ENCODE results near the gene SLF2. TPM values are rescaled to one million over a fixed set of nuclear protein-coding genes. Genes with fewer than 3 reads are reported as not detected.
"Not testable (repeated sequence)": the region's sequence is repeated elsewhere in the genome, so short reads cannot be mapped to it uniquely, and the experiment has no call there.

Gene SLF2
- polyA plus RNA-seq, 2 donors, result 5.1 to 9.4 TPM

- no peak overlapping the region for H3K4me3 ChIP-seq (ENCODE audit: low read depth in 1 of 2, low read length in 2 of 2)
- H3K4me1 ChIP-seq (ENCODE audit: control insufficient read depth in 2 of 2, insufficient read depth in 2 of 2, low read length in 1 of 2), result peaks cover 3 to 7% of the 10 kb centered on the region in 2 donors
- H3K27ac ChIP-seq (ENCODE audit: low read depth in 2 of 2, low read length in 1 of 2), result no peak overlapping the region
- 93 to 94% methylated on average over 6 of the region's 6 CpGs for WGBS, 2 donors
- H3K36me3 ChIP-seq (ENCODE audit: control insufficient read depth in 2 of 2, insufficient read depth in 2 of 2, low read length in 1 of 2), result peaks cover 0 to 2% of the 10 kb centered on the region in 2 donors
- no peaks in the 10 kb centered on the region for H3K9me3 ChIP-seq (ENCODE audit: control insufficient read depth in 2 of 2, insufficient read depth in 1 of 2, low read depth in 1 of 2, low read length in 1 of 2)
- H3K27me3 ChIP-seq (ENCODE audit: control insufficient read depth in 1 of 2, insufficient read depth in 2 of 2, low read length in 2 of 2), result no peaks in the 10 kb centered on the region
Measured at GRCh38 chr10:100972904-100973535, 60.3 kb downstream of the SLF2 start.

GRCh38 chr10:100975397-100975796 lies 62.6 kb downstream of the SLF2 start:
- H3K9me3 ChIP-seq (ENCODE audit: control insufficient read depth in 2 of 2, insufficient read depth in 1 of 2, low read depth in 1 of 2, low read length in 1 of 2); H3K27me3 ChIP-seq (ENCODE audit: control insufficient read depth in 1 of 2, insufficient read depth in 2 of 2, low read length in 2 of 2); H3K27ac ChIP-seq (ENCODE audit: low read depth in 2 of 2, low read length in 1 of 2); H3K4me1 ChIP-seq (ENCODE audit: control insufficient read depth in 2 of 2, insufficient read depth in 2 of 2, low read length in 1 of 2); H3K4me3 ChIP-seq (ENCODE audit: low read depth in 1 of 2, low read length in 2 of 2); H3K36me3 ChIP-seq (ENCODE audit: control insufficient read depth in 2 of 2, insufficient read depth in 2 of 2, low read length in 1 of 2): not testable (repeated sequence)
- WGBS, 2 donors, result 84% methylated on average over 8 of the region's 8 CpGs

GRCh38 chr10:100976906-100977305 lies 64.1 kb downstream of the SLF2 start:
- Histone ChIP-seq H3K4me3 (ENCODE audit: low read depth in 1 of 2, low read length in 2 of 2) (no peak overlapping the region), H3K4me1 (ENCODE audit: control insufficient read depth in 2 of 2, insufficient read depth in 2 of 2, low read length in 1 of 2) (peaks cover 2 to 3% of the 10 kb centered on the region in 2 donors), H3K27ac (ENCODE audit: low read depth in 2 of 2, low read length in 1 of 2) (no peak overlapping the region), H3K27me3 (ENCODE audit: control insufficient read depth in 1 of 2, insufficient read depth in 2 of 2, low read length in 2 of 2) (no peaks in the 10 kb centered on the region), H3K36me3 (ENCODE audit: control insufficient read depth in 2 of 2, insufficient read depth in 2 of 2, low read length in 1 of 2) (peaks cover 5 to 13% of the 10 kb centered on the region in 2 donors), H3K9me3 (ENCODE audit: control insufficient read depth in 2 of 2, insufficient read depth in 1 of 2, low read depth in 1 of 2, low read length in 1 of 2) (no peaks in the 10 kb centered on the region)
- 65 to 68% methylated on average over 3 of the region's 3 CpGs for WGBS, 2 donors

GRCh38 chr10:100977436-100977835 lies 64.7 kb downstream of the SLF2 start:
- H3K27me3 ChIP-seq (ENCODE audit: control insufficient read depth in 1 of 2, insufficient read depth in 2 of 2, low read length in 2 of 2), result no peaks in the 10 kb centered on the region
- no peak overlapping the region for H3K4me3 ChIP-seq (ENCODE audit: low read depth in 1 of 2, low read length in 2 of 2)
- no peaks in the 10 kb centered on the region for H3K9me3 ChIP-seq (ENCODE audit: control insufficient read depth in 2 of 2, insufficient read depth in 1 of 2, low read depth in 1 of 2, low read length in 1 of 2)
- peaks cover 5 to 13% of the 10 kb centered on the region in 2 donors for H3K36me3 ChIP-seq (ENCODE audit: control insufficient read depth in 2 of 2, insufficient read depth in 2 of 2, low read length in 1 of 2)
- peaks cover 2 to 3% of the 10 kb centered on the region in 2 donors for H3K4me1 ChIP-seq (ENCODE audit: control insufficient read depth in 2 of 2, insufficient read depth in 2 of 2, low read length in 1 of 2)
- no peak overlapping the region for H3K27ac ChIP-seq (ENCODE audit: low read depth in 2 of 2, low read length in 1 of 2)
- 81 to 85% methylated on average over 6 of the region's 6 CpGs for WGBS, 2 donors

GRCh38 chr10:100978121-100978900 lies 65.5 kb downstream of the SLF2 start:
- Histone ChIP-seq H3K27ac (ENCODE audit: low read depth in 2 of 2, low read length in 1 of 2) (no peak overlapping the region), H3K4me1 (ENCODE audit: control insufficient read depth in 2 of 2, insufficient read depth in 2 of 2, low read length in 1 of 2) (peaks cover 2 to 3% of the 10 kb centered on the region in 2 donors), H3K9me3 (ENCODE audit: control insufficient read depth in 2 of 2, insufficient read depth in 1 of 2, low read depth in 1 of 2, low read length in 1 of 2) (no peaks in the 10 kb centered on the region), H3K4me3 (ENCODE audit: low read depth in 1 of 2, low read length in 2 of 2) (no peak overlapping the region), H3K27me3 (ENCODE audit: control insufficient read depth in 1 of 2, insufficient read depth in 2 of 2, low read length in 2 of 2) (no peaks in the 10 kb centered on the region), H3K36me3 (ENCODE audit: control insufficient read depth in 2 of 2, insufficient read depth in 2 of 2, low read length in 1 of 2) (peaks cover 6 to 18% of the 10 kb centered on the region in 2 donors)
- WGBS, 2 donors, result 89 to 94% methylated on average over 13 of the region's 13 CpGs

GRCh38 chr10:100978901-100979195 lies 66.1 kb downstream of the SLF2 start:
- no peaks in the 10 kb centered on the region for H3K27me3 ChIP-seq (ENCODE audit: control insufficient read depth in 1 of 2, insufficient read depth in 2 of 2, low read length in 2 of 2)
- H3K4me1 ChIP-seq (ENCODE audit: control insufficient read depth in 2 of 2, insufficient read depth in 2 of 2, low read length in 1 of 2), result peaks cover 2 to 3% of the 10 kb centered on the region in 2 donors

GRCh38 chr10:100979791-100980272 lies 67.1 kb downstream of the SLF2 start:
- Histone ChIP-seq H3K9me3 (ENCODE audit: control insufficient read depth in 2 of 2, insufficient read depth in 1 of 2, low read depth in 1 of 2, low read length in 1 of 2) (no peaks in the 10 kb centered on the region), H3K4me1 (ENCODE audit: control insufficient read depth in 2 of 2, insufficient read depth in 2 of 2, low read length in 1 of 2) (peaks cover 2 to 3% of the 10 kb centered on the region in 2 donors), H3K27me3 (ENCODE audit: control insufficient read depth in 1 of 2, insufficient read depth in 2 of 2, low read length in 2 of 2) (no peaks in the 10 kb centered on the region), H3K4me3 (ENCODE audit: low read depth in 1 of 2, low read length in 2 of 2) (no peak overlapping the region), H3K27ac (ENCODE audit: low read depth in 2 of 2, low read length in 1 of 2) (no peak overlapping the region), H3K36me3 (ENCODE audit: control insufficient read depth in 2 of 2, insufficient read depth in 2 of 2, low read length in 1 of 2) (peaks cover 11 to 21% of the 10 kb centered on the region in 2 donors)
- WGBS, 2 donors, result 92 to 97% methylated on average over 15 to 16 of the region's 16 CpGs

More at GRCh38 chr10:100978901-100979195, 66.1 kb downstream of the SLF2 start:
- Histone ChIP-seq H3K27ac (ENCODE audit: low read depth in 2 of 2, low read length in 1 of 2) (no peak overlapping the region), H3K4me3 (ENCODE audit: low read depth in 1 of 2, low read length in 2 of 2) (no peak overlapping the region), H3K36me3 (ENCODE audit: control insufficient read depth in 2 of 2, insufficient read depth in 2 of 2, low read length in 1 of 2) (peaks cover 11 to 21% of the 10 kb centered on the region in 2 donors), H3K9me3 (ENCODE audit: control insufficient read depth in 2 of 2, insufficient read depth in 1 of 2, low read depth in 1 of 2, low read length in 1 of 2) (no peaks in the 10 kb centered on the region)
- 83% methylated on average over 10 of the region's 10 CpGs for WGBS, 2 donors

- H3K27me3 ChIP-seq (ENCODE audit: control insufficient read depth in 1 of 2, insufficient read depth in 2 of 2, low read length in 2 of 2), result no peaks in the 10 kb centered on the region
- H3K36me3 ChIP-seq (ENCODE audit: control insufficient read depth in 2 of 2, insufficient read depth in 2 of 2, low read length in 1 of 2), result peaks cover 11 to 21% of the 10 kb centered on the region in 2 donors
- H3K27ac ChIP-seq (ENCODE audit: low read depth in 2 of 2, low read length in 1 of 2), result no peak overlapping the region
- peaks cover 2 to 3% of the 10 kb centered on the region in 2 donors for H3K4me1 ChIP-seq (ENCODE audit: control insufficient read depth in 2 of 2, insufficient read depth in 2 of 2, low read length in 1 of 2)
- no peak overlapping the region for H3K4me3 ChIP-seq (ENCODE audit: low read depth in 1 of 2, low read length in 2 of 2)
- 81 to 89% methylated on average over 2 of the region's 2 CpGs for WGBS, 2 donors
- no peaks in the 10 kb centered on the region for H3K9me3 ChIP-seq (ENCODE audit: control insufficient read depth in 2 of 2, insufficient read depth in 1 of 2, low read depth in 1 of 2, low read length in 1 of 2)
Measured at GRCh38 chr10:100980311-100980710, 67.5 kb downstream of the SLF2 start.

- WGBS, 2 donors, result 93% methylated on average over 7 of the region's 7 CpGs
- peaks cover 11 to 21% of the 10 kb centered on the region in 2 donors for H3K36me3 ChIP-seq (ENCODE audit: control insufficient read depth in 2 of 2, insufficient read depth in 2 of 2, low read length in 1 of 2)
- no peak overlapping the region for H3K4me3 ChIP-seq (ENCODE audit: low read depth in 1 of 2, low read length in 2 of 2)
- no peaks in the 10 kb centered on the region for H3K27me3 ChIP-seq (ENCODE audit: control insufficient read depth in 1 of 2, insufficient read depth in 2 of 2, low read length in 2 of 2)
- H3K9me3 ChIP-seq (ENCODE audit: control insufficient read depth in 2 of 2, insufficient read depth in 1 of 2, low read depth in 1 of 2, low read length in 1 of 2), result no peaks in the 10 kb centered on the region
- H3K27ac ChIP-seq (ENCODE audit: low read depth in 2 of 2, low read length in 1 of 2), result no peak overlapping the region
- H3K4me1 ChIP-seq (ENCODE audit: control insufficient read depth in 2 of 2, insufficient read depth in 2 of 2, low read length in 1 of 2), result peaks cover 2 to 3% of the 10 kb centered on the region in 2 donors
Measured at GRCh38 chr10:100980711-100981110, 67.9 kb downstream of the SLF2 start.
